Raji (cell line): ENCODE data around the gene PIK3IP1.

Experiments
- POLR2A ChIP-seq: IDR thresholded peaks from 2 replicates; pipeline ENCODE4 v1.6.1; 2011; ENCODE audit warnings: low read depth, low read length, control low read depth; ENCODE audit not compliant: insufficient read depth

Gene PIK3IP1

DNA sequence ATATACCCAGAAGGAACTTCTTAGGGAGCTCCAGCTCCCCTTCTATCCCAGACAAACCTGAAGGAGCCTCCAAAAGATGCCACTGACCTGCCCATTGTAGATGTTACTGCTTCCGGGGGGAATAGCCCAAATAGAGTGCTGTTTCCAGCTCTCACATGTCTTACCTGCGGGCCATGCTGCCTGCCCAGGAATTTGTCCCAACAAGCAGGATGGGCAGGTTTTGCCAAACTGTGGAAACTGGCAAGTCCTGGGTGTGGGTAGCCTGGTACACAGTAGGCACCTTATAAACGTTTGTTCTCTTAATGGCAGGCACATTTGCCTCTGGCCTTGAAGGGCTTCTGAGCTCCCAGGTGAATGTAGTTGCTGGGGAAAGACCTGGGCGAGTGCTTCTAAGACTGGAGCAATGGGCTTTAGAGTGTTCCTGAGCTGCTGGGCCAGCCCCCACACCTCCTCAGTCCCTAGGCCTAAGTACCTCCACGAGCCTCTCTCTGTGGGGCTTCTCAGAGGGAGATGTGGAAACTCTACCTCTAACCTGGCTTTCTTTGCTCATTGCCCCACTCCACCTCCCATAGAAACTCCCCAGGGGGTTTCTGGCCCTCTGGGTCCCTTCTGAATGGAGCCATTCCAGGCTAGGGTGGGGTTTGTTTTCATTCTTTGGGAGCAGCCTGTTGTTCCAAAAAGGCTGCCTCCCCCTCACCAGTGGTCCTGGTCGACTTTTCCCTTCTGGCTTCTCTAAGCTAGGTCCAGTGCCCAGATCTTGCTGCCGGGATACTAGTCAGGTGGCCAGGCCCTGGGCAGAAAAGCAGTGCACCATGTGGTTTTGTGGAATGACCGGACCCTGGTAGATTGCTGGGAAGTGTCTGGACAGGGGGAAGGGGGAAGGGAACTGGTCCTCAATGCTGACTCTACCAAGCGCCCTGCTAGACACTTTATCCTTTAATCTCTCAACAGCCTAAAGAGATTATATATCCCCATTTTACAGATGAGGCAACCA, 43.0 kb downstream of the PIK3IP1 start:
- no peak for TF ChIP-seq POLR2A

- no peak for TF ChIP-seq POLR2A
These were observed 44.0 kb downstream of the PIK3IP1 start for GRCh38 chr22:31248138-31248745.

- no peak for TF ChIP-seq POLR2A
These were observed 44.6 kb downstream of the PIK3IP1 start for GRCh38 chr22:31247726-31248125.

- TF ChIP-seq POLR2A = no peak
These were observed 45.6 kb downstream of the PIK3IP1 start for GRCh38 chr22:31246687-31247086.

- TF ChIP-seq POLR2A = no peak
These were observed 47.3 kb downstream of the PIK3IP1 start for GRCh38 chr22:31244943-31245451.

GRCh38 chr22:31244046-31244942, 48.0 kb downstream of the PIK3IP1 start:
- TF ChIP-seq POLR2A = no peak

GRCh38 chr22:31243339-31244045, 48.8 kb downstream of the PIK3IP1 start:
- no peak for TF ChIP-seq POLR2A

DNA sequence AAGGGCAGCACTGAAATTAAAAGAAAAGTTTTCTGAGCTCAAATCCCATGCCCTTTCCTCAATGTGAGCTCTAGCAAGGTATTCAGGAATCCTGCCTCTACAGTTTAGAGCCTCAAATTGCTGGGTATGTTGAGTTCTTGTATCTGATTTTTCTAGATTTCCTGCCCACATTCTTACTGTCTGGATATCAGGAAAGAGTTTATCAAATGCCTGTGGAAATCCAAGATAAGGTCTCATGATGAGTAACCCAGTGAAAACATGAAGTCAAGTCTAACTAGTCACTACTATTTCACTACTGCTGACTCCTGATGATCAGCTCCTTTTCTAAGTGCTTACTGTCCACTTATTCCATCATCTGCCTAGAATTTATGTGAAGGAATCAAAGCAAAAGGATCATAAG, 50.4 kb downstream of the PIK3IP1 start:
- no peak for TF ChIP-seq POLR2A

- no peak for TF ChIP-seq POLR2A
These were observed 51.1 kb downstream of the PIK3IP1 start for GRCh38 chr22:31241200-31241599.

DNA sequence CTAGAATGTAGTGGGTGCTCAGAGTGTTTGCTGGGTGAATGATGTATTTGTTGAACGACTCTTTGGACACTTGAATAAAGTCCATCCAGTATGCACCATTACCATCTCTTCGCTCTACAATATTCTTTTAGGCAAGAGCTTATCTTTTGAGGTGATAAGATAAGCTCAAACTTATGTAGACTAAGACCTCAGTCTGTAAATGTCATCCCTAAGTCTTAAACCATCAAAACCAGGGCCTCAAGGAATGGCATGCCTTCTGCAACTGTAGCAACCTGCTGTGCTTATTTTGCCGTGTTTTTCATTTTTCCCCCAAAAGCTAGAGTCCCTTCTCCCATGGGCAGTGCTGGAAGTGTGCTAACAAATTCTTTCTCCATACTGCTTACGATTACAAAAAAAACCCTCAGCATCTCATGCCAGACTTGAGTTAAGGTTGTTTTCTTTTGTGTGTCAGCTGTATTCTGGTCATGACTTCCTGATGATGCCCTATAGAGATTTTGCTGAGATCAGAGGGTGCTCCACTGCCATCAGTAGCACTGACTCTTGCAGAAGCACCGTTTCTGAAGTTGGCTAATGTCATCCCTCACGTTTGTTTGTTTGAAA, 52.4 kb downstream of the PIK3IP1 start:
- no peak for TF ChIP-seq POLR2A

DNA sequence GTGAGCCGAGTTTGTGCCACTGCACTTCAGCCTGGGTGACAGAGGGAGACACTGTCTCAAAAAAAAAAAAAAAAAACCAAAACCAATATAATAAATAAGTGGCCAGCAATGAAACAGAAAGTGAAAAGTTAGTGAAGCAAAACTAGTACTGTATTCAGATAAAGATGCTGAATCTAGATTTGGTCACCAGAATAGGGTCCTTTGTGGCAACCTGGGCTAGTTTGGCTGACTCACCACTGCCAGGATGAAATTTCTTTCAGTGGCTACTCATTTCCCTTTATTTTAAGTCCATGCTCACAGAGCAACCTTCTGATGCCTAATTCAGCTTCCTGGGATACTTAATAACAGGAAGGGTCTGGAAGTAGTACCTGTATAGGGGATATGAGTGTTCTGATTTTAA, 54.2 kb downstream of the PIK3IP1 start:
- no peak for TF ChIP-seq POLR2A

DNA sequence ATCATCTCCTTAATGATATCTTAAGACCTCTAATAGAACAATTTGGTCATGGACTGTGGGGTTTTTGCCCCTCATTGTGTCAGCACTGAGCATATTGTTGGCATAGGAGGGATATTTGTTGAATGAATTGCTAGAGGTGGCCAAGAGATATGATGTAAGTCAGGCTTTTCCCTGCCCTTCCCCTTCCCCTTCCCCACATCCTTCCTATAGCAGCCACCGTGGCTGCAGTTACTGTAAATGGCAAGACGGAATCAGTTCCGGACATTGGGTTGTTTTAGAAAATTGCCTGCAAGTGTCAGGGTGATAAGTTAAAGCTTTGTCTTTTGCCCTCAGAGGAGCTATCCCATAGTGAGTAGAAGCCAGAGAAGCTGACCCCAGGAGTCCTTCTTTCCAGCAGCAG, 57.2 kb downstream of the PIK3IP1 start:
- TF ChIP-seq POLR2A = no peak

GRCh38 chr22:31233001-31233400, 59.3 kb downstream of the PIK3IP1 start:
- TF ChIP-seq POLR2A = no peak
